ENCODE measurements around the gene ZSCAN22.
A peak's percentile ranks its signal among the peaks of the same experiment; 100 is the strongest.

The ZSCAN22 gene

DNA sequence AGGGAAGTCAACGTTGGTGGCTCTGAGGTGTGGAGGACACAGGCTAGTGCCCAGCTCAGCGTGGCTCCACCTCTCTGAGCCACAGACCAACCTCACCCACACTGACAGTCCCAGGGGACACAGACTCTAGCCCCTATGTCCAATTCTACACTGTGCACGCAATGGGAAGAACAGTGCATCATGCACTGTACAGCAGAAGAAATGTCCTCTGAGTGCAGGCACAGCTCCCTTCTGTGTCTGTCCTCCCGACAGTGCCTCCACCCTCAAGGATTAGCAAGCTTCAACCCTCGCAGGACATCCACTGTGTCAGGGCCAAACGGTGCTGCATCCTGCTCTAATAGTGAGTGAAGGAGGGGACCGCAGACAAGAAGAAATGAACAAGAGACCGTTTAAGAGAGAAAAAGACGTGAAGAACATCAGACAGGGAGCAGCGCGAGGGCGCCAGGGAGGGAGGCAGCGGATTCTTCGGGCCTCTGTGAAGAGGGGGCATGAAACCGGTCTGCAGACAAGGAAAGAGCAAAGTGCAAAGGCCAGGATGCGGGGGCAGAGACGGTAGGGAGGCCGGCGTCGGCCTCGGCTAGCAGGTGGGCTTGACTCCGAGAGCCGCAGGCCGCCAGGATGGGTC is 53.4 kb downstream of the ZSCAN22 start:
- H2AFZ ChIP-seq (ENCODE audit: low read length): no peak overlapping the region
- no peaks in the 10 kb centered on the region for H3K9me3 ChIP-seq (ENCODE audit: low read length)
- H4K20me1 ChIP-seq (ENCODE audit: insufficient read depth, low read length): no peaks in the 10 kb centered on the region
- H3K9me2 ChIP-seq (ENCODE audit: low read depth, low read length): no peaks in the 10 kb centered on the region
- H3F3A ChIP-seq (ENCODE audit: insufficient read depth, low read length): no peaks in the 10 kb centered on the region
- no peak for TF ChIP-seq EZH2 (IDR thresholded peaks at IDR 0.05; ENCODE audit: borderline replicate concordance, low read length)
- TF ChIP-seq, protein P1, sequence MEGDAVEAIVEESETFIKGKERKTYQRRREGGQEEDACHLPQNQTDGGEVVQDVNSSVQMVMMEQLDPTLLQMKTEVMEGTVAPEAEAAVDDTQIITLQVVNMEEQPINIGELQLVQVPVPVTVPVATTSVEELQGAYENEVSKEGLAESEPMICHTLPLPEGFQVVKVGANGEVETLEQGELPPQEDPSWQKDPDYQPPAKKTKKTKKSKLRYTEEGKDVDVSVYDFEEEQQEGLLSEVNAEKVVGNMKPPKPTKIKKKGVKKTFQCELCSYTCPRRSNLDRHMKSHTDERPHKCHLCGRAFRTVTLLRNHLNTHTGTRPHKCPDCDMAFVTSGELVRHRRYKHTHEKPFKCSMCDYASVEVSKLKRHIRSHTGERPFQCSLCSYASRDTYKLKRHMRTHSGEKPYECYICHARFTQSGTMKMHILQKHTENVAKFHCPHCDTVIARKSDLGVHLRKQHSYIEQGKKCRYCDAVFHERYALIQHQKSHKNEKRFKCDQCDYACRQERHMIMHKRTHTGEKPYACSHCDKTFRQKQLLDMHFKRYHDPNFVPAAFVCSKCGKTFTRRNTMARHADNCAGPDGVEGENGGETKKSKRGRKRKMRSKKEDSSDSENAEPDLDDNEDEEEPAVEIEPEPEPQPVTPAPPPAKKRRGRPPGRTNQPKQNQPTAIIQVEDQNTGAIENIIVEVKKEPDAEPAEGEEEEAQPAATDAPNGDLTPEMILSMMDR (IDR thresholded peaks at IDR 0.05; ENCODE audit: low read length): no peak
- peak overlapping the region; percentile 74 for H3K4me3 ChIP-seq (ENCODE audit: low read depth, low read length, poor library complexity, severe bottlenecking)
- peak overlapping the region; percentile 93 for H3K9ac ChIP-seq (ENCODE audit: low read length)
- H3K4me2 ChIP-seq (ENCODE audit: low read length): peak overlapping the region; percentile 91
- H3K27me3 ChIP-seq (ENCODE audit: insufficient read depth, low read length): no peaks in the 10 kb centered on the region
- peaks cover 34% of the 10 kb centered on the region for H3K4me1 ChIP-seq (ENCODE audit: insufficient read depth, low read length, severe bottlenecking)
- no peaks in the 10 kb centered on the region for H3K79me2 ChIP-seq (ENCODE audit: insufficient read depth, low read length)
- no peaks in the 10 kb centered on the region for H3K36me3 ChIP-seq (ENCODE audit: insufficient read depth, low read length)
- H3K27ac ChIP-seq (ENCODE audit: low read depth, low read length, poor library complexity, severe bottlenecking): peak overlapping the region; percentile 57

DNA sequence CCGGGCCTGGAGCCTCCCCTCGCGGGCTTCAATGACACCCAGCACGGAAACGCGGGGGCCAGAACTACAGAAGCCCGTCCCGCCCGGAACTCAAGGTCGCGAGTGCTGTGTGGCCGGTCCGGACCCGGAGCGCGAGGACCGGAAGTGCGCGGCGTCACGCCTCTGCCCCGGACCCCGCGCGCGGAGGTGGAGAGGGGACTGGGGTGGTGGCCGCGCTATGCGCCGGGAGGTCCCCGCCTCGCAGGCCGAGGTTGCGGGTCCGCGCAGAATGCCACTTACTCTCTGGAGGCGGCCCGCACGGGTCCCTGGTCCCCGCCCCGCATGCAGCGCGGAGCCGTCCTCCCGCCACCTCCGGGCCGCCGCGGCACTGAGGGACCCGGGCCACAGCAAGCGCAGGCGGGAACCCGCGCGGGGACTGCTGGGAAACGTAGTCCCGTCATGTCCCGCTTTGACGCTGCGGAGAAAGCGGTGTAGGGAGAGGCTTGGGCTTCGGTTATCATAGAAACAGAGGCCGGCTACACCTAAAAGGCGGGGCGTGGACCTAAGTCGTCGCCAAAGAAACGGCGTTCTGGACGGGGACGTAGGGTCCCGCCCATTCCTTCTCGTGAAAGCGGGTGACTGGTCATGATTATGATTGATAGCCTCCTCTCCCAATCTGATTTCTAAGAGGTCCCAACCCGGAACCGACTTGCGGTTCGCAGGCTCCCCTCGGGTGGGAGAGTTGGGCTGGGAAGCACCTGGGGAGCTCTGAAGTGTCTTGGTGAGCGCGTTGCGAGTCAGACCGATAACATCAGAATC is 54.1 kb downstream of the ZSCAN22 start, which contains the start of gene ZNF837:
Gene ZNF837, minus strand, starts transcription at position 369 of the 798 bp plus-strand sequence. CDS start 11,698 bp downstream, outside the sequence.
- Histone ChIP-seq H3K79me2 (ENCODE audit: insufficient read depth, low read length) (no peaks in the 10 kb centered on the region), H3F3A (ENCODE audit: insufficient read depth, low read length) (no peaks in the 10 kb centered on the region), H3K27ac (ENCODE audit: low read depth, low read length, poor library complexity, severe bottlenecking) (peak within 1 kb of the TSS; percentile 63), H3K9me2 (ENCODE audit: low read depth, low read length) (no peaks in the 10 kb centered on the region), H3K27me3 (ENCODE audit: insufficient read depth, low read length) (no peaks in the 10 kb centered on the region), H3K4me3 (ENCODE audit: low read depth, low read length, poor library complexity, severe bottlenecking) (peak within 1 kb of the TSS; percentile 74), H3K9me3 (ENCODE audit: low read length) (no peaks in the 10 kb centered on the region), H3K36me3 (ENCODE audit: insufficient read depth, low read length) (no peaks in the 10 kb centered on the region), H3K4me1 (ENCODE audit: insufficient read depth, low read length, severe bottlenecking) (peaks cover 41% of the 10 kb centered on the region), H2AFZ (ENCODE audit: low read length) (no peak within 1 kb of the TSS), H3K9ac (ENCODE audit: low read length) (peak within 1 kb of the TSS; percentile 93), H4K20me1 (ENCODE audit: insufficient read depth, low read length) (no peaks in the 10 kb centered on the region), H3K4me2 (ENCODE audit: low read length) (peak within 1 kb of the TSS; percentile 91)
- TF ChIP-seq EZH2 (IDR thresholded peaks at IDR 0.05; ENCODE audit: borderline replicate concordance, low read length): no peak
- TF ChIP-seq, protein P1 (IDR thresholded peaks at IDR 0.05; ENCODE audit: low read length): no peak

DNA sequence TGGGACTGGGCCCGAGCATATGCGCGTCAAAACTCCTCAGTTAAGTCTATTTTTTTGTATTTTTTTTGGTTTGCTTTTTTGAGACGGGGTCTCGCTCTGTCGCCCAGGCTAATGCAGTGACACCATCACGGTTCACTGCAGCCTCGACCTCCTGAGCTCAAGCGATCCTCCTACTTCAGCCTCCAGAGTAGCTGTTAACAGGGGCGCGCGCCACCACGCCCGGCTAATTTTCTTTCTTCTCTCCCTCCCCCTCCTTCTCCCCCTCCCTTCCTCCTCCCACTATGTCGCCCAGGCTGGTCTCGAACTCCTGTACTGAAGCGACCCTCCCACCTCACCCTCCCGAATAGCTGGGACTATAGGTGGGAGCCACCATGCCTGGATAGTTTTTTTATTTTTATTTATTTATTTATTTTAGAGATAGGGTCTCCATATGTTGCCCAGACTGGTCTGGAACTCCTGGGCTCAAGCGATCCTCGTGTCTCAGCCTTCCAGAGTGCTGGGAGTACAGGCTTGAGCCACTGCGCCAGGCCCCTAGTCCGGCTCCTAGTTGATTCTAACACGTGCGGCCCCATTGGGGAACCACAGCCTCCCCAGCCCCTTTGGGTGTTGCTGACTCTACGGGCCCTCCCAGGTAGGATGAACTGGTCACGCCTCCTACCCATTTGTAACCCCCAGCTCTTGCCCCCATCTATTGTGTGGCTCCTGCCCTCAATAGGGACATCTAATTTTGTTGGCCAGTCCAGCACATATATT is 54.8 kb downstream of the ZSCAN22 start:
- Histone ChIP-seq H3K9ac (ENCODE audit: low read length) (peak overlapping the region; percentile 67), H3K4me3 (ENCODE audit: low read depth, low read length, poor library complexity, severe bottlenecking) (peak overlapping the region; percentile 74), H4K20me1 (ENCODE audit: insufficient read depth, low read length) (no peaks in the 10 kb centered on the region), H3K27ac (ENCODE audit: low read depth, low read length, poor library complexity, severe bottlenecking) (peak overlapping the region; percentile 63), H3K4me1 (ENCODE audit: insufficient read depth, low read length, severe bottlenecking) (peaks cover 47% of the 10 kb centered on the region), H3F3A (ENCODE audit: insufficient read depth, low read length) (no peaks in the 10 kb centered on the region), H2AFZ (ENCODE audit: low read length) (no peak overlapping the region), H3K9me2 (ENCODE audit: low read depth, low read length) (no peaks in the 10 kb centered on the region), H3K9me3 (ENCODE audit: low read length) (no peaks in the 10 kb centered on the region), H3K4me2 (ENCODE audit: low read length) (peak overlapping the region; percentile 91), H3K36me3 (ENCODE audit: insufficient read depth, low read length) (no peaks in the 10 kb centered on the region), H3K79me2 (ENCODE audit: insufficient read depth, low read length) (no peaks in the 10 kb centered on the region), H3K27me3 (ENCODE audit: insufficient read depth, low read length) (no peaks in the 10 kb centered on the region)
- TF ChIP-seq, protein P1 (IDR thresholded peaks at IDR 0.05; ENCODE audit: low read length): no peak
- no peak for TF ChIP-seq EZH2 (IDR thresholded peaks at IDR 0.05; ENCODE audit: borderline replicate concordance, low read length)

Measured in OCI-LY1 (cell line).